Measurements from ENCODE around the gene KCNMA1.
"Not testable (repeated sequence)": the region's sequence is repeated elsewhere in the genome, so short reads cannot be mapped to it uniquely, and the experiment has no call there.

KCNMA1 gene

DNA sequence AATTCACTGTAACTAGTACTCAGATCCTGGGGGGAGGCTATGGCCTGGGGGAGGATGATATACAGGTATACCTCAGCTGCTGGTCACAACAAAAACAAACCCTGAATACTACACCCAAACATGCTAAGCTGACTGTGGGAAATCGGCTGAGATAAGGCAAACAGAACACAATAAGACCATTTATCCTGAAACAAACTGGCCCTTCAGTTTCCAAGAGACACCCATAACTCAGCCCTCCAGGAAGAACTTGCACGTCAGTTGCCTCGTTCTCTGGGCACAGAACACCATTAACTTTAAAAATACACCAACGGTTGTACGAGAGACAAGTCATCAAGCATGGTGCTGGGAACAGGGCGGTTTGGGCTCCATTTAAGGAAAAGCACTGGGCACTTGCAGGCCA lies 24.1 kb upstream of the KCNMA1 start:
- TF ChIP-seq, protein P1, sequence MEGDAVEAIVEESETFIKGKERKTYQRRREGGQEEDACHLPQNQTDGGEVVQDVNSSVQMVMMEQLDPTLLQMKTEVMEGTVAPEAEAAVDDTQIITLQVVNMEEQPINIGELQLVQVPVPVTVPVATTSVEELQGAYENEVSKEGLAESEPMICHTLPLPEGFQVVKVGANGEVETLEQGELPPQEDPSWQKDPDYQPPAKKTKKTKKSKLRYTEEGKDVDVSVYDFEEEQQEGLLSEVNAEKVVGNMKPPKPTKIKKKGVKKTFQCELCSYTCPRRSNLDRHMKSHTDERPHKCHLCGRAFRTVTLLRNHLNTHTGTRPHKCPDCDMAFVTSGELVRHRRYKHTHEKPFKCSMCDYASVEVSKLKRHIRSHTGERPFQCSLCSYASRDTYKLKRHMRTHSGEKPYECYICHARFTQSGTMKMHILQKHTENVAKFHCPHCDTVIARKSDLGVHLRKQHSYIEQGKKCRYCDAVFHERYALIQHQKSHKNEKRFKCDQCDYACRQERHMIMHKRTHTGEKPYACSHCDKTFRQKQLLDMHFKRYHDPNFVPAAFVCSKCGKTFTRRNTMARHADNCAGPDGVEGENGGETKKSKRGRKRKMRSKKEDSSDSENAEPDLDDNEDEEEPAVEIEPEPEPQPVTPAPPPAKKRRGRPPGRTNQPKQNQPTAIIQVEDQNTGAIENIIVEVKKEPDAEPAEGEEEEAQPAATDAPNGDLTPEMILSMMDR (IDR thresholded peaks at IDR 0.05; ENCODE audit: low read depth, low read length) = no peak
- DNase-seq (ENCODE audit: extremely low read depth, low read depth) = no peak

- TF ChIP-seq, protein P1 (IDR thresholded peaks at IDR 0.05; ENCODE audit: low read depth, low read length) = no peak
- no peak for DNase-seq (ENCODE audit: extremely low read depth, low read depth)
These were observed 23.5 kb upstream of the KCNMA1 start for GRCh38 chr10:77661100-77661499.

- not testable (repeated sequence) for DNase-seq (ENCODE audit: extremely low read depth, low read depth)
These were observed 21.6 kb upstream of the KCNMA1 start for GRCh38 chr10:77659046-77659670.

- TF ChIP-seq, protein P1 (IDR thresholded peaks at IDR 0.05; ENCODE audit: low read depth, low read length) = no peak
- DNase-seq (ENCODE audit: extremely low read depth, low read depth) = no peak
These were observed 15.6 kb upstream of the KCNMA1 start for GRCh38 chr10:77653210-77653609.

DNA sequence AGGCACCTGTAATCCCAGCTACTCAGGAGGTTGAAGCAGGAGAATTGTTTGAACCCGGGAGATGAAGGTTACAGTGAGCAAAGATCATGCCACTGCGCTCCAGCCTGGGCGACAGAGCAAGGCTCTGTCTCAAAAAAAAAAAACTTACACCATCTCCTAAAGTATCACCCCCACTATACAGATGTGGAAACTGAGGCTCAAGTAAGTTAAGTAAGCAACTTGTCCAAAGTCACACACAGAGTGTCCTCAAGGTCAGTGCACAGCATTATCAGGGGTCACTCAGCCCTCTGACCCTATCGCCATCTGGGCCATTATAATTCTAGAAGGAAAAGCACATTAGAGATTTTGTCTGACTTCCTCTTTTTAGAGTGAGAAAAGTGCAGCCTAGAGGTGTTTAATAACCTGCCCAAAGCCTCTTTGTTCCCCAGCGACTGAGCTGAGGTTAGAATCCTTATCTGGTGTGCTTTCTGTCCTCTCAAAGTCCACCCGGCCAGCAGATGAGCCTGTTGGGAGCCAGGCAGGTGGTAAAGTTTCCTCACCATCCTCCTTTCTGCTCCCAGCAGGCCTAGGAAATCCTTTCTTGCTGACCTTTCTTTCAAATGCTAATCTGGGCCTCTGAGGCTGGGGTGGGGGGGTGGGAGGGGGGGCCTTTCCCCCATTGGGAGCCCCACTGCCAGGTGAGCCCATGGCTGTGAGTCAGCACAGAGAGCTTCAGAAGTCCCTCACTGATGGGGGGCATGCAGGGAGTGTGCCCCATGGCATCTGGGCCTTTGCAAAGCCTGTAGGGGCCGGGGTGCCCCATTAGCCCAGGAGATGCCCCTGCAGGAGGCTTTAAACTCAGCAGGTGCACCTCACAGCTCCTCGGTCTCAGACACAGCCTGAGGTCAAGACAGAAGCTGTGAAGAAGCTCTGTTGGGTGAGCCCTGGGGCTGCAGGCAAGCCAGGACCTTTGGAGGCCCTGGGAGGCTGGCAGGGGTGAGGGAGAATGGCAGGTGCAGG lies 12.0 kb upstream of the KCNMA1 start:
- TF ChIP-seq, protein P1 (IDR thresholded peaks at IDR 0.05; ENCODE audit: low read depth, low read length) = no peak
- no peak for DNase-seq (ENCODE audit: extremely low read depth, low read depth)

- DNase-seq (ENCODE audit: extremely low read depth, low read depth) = no peak
- TF ChIP-seq, protein P1 (IDR thresholded peaks at IDR 0.05; ENCODE audit: low read depth, low read length) = no peak
These were observed 10.9 kb upstream of the KCNMA1 start for GRCh38 chr10:77648472-77648871.

DNA sequence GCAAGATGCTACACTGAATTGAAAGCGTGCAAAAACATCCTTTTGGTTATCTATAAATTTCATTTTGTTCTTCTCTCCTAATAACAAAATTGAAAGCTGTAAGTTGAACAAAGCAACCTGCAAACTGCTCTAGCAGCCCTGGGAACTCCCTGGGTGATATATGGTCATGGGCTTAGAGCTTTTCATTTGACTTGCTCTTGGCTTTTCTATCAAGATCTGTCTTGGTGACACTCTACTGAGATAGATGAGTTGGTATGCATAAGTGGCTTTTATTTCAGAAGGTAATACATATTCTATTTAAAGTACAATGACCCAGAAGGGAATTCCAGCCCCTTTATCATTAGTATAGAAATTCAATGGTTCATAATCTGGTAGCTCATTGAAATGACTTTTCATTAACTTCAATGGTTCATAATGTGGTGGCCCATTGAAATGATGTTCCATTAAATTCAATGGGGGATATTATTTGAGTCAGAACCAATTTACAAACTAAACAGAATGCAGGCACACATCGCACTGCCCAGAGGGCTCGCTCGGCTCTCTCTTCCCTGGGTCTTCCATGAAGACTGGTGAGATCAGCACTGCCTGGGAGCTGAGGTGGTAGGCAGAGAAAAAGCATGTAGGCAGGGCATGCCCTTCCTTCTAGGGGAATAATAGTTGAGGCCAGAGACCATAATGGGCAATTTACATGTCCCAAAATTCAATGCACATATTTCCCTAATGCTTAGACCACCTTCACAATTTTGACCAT lies 10.1 kb upstream of the KCNMA1 start:
- DNase-seq (ENCODE audit: extremely low read depth, low read depth) = no peak
- TF ChIP-seq, protein P1 (IDR thresholded peaks at IDR 0.05; ENCODE audit: low read depth, low read length) = no peak

All from AG09319 (cell line).